Neural crest cell (in vitro differentiated cells): ENCODE results near the gene IKZF2. TPM values are rescaled to one million over a fixed set of nuclear protein-coding genes. Genes with fewer than 3 reads are reported as not detected.

ENCODE experiments used
- DNase-seq: peaks from one replicate; pipeline ENCODE4 v3.0.0; 2021; ENCODE audit warnings: low read depth, mixed read lengths, low spot score
- H3K27ac Mint-ChIP-seq: one replicate; pipeline ENCODE4 v1.8.0; 2021; ENCODE audit warnings: mild to moderate bottlenecking, mixed read lengths; ENCODE audit not compliant: unreplicated experiment
- H3K27me3 Mint-ChIP-seq: 2 replicates; pipeline ENCODE4 v1.8.0; 2021; ENCODE audit warnings: low read depth, mild to moderate bottlenecking, mixed read lengths
- H3K36me3 Mint-ChIP-seq: 2 replicates; pipeline ENCODE4 v1.8.0; 2021; ENCODE audit warnings: low read depth, mild to moderate bottlenecking, mixed read lengths
- H3K4me1 Mint-ChIP-seq: 2 replicates; pipeline ENCODE4 v1.8.0; 2021; ENCODE audit warnings: mixed read lengths
- H3K4me3 Mint-ChIP-seq: one replicate; pipeline ENCODE4 v1.8.0; 2021; ENCODE audit warnings: mild to moderate bottlenecking, mixed read lengths
- H3K9me3 Mint-ChIP-seq: 2 replicates; pipeline ENCODE4 v1.8.0; 2021; ENCODE audit warnings: mixed read lengths
- total RNA-seq: library from RNA; stranded (reverse); gene quantifications from 2 replicates; pipeline ENCODE4 v1.2.1, GENCODE V29; 2021
- TF ChIP-seq, protein P1 (sequence below): fragments of 200-600 bp; sonication (generic); conservative IDR thresholded peaks from 2 replicates; pipeline ENCODE4 v1.5.0; 2021; ENCODE audit warnings: antibody characterized with exemption, mild to moderate bottlenecking

The IKZF2 gene
- total RNA-seq, 1 donor from 2014 or later: 7.3 TPM

DNA sequence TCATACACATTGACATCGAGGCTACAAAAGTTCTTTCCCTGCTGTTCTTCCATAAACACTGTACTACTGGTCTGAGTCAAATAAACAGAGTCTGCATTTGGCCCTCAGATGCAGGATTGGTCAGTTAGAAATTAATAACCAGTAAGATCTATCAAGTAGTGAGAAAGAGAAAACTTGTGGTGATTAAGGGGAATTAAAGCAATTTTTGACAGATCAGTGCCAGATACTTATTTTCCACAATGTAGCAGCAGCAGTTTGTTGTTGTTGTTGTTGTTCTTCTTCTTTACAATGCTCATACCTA, 85.0 kb downstream of the IKZF2 start:
- no peak overlapping the region for H3K4me3 Mint-ChIP-seq
- H3K36me3 Mint-ChIP-seq: no peaks in the 10 kb centered on the region
- H3K27ac Mint-ChIP-seq: peak overlapping the region; percentile 23
- H3K4me1 Mint-ChIP-seq: peaks cover 8% of the 10 kb centered on the region
- no peaks in the 10 kb centered on the region for H3K9me3 Mint-ChIP-seq
- no peak for DNase-seq
- TF ChIP-seq, protein P1, sequence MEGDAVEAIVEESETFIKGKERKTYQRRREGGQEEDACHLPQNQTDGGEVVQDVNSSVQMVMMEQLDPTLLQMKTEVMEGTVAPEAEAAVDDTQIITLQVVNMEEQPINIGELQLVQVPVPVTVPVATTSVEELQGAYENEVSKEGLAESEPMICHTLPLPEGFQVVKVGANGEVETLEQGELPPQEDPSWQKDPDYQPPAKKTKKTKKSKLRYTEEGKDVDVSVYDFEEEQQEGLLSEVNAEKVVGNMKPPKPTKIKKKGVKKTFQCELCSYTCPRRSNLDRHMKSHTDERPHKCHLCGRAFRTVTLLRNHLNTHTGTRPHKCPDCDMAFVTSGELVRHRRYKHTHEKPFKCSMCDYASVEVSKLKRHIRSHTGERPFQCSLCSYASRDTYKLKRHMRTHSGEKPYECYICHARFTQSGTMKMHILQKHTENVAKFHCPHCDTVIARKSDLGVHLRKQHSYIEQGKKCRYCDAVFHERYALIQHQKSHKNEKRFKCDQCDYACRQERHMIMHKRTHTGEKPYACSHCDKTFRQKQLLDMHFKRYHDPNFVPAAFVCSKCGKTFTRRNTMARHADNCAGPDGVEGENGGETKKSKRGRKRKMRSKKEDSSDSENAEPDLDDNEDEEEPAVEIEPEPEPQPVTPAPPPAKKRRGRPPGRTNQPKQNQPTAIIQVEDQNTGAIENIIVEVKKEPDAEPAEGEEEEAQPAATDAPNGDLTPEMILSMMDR: no peak
- peaks cover 2% of the 10 kb centered on the region for H3K27me3 Mint-ChIP-seq

DNA sequence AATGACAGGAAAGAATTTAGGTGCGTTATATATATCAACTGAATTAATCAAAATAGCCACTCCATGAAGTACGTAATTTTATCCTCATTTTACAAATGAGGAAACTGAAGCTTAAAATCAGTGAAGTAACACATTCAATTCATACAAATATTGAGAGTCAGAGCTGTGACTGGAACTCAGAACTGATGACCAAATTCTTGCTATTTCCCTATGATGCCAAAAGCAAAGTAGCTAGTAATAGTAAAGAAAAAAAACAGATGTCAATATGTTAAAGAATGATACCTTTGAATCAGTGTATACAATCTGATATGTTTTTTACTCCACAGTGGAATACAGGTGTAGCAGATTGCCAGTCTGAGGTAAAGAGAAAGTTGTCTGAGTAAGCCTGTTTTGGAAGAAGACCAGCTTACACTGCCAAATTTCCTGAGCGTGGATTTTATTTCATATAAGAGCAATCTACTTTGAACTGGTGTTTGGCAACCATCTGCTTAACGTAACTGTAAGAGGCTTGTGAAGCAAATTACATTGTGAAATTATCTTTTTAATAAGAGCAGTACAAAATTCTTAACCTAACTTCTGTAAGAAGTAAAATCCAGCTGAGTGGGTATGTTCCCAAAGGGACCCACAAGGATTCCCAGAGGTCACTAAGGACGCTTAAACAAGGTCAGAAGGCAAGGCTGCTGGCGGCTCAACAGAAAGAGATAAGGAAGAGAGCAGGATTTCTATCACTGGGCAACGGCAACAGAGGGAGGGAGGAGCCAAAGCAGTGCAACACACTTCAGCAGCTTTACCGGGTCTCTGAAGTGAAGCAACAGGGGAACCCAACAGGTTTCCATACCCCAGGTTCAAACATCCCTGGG, 85.6 kb downstream of the IKZF2 start:
- H3K4me1 Mint-ChIP-seq: peaks cover 8% of the 10 kb centered on the region
- H3K36me3 Mint-ChIP-seq: no peaks in the 10 kb centered on the region
- no peak overlapping the region for H3K4me3 Mint-ChIP-seq
- DNase-seq: peak; percentile 3
- TF ChIP-seq, protein P1: no peak
- H3K27ac Mint-ChIP-seq: peak overlapping the region; percentile 23
- peaks cover 2% of the 10 kb centered on the region for H3K27me3 Mint-ChIP-seq
- no peaks in the 10 kb centered on the region for H3K9me3 Mint-ChIP-seq

DNA sequence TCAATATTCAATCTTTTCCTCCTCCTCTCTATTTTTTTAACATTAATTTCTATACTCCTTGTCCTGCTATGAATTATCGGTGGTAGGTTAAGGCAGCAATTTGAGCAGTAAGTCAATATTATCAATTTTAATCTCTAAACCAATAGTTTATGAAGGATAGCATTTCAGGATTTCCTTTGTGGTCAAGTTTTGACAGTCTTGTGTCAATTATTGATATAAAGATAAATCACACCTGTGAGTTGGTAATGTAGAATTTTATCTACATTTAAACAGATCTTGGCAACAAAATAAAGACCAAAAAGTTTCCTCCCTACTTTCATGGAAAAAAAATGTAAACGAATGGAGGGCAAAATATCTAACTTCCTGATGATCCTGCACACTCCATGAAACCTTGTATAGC, 87.3 kb downstream of the IKZF2 start:
- no peaks in the 10 kb centered on the region for H3K27me3 Mint-ChIP-seq
- no peaks in the 10 kb centered on the region for H3K36me3 Mint-ChIP-seq
- peaks cover 8% of the 10 kb centered on the region for H3K4me1 Mint-ChIP-seq
- DNase-seq: no peak
- H3K27ac Mint-ChIP-seq: no peak overlapping the region
- no peaks in the 10 kb centered on the region for H3K9me3 Mint-ChIP-seq
- TF ChIP-seq, protein P1: no peak
- no peak overlapping the region for H3K4me3 Mint-ChIP-seq

DNA sequence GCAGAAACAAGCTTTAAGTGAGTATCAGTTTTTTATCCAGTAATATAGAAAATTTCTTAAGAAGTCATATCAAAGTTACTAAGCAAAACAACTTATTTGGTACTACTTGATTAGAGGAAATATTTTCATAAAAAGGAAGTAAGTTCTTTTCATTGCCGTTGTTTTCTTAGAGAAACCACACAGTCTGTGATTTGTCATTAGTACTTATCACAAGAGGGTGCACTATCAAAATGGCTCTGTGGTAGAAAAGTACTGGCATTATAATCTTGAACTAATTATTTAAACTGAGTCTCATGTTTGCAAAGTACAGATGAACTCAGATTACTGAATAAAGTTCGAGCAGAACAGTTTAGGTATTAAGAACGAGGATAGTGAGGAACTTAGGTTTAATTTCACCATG, 93.4 kb downstream of the IKZF2 start:
- no peak overlapping the region for H3K27ac Mint-ChIP-seq
- TF ChIP-seq, protein P1: no peak
- no peaks in the 10 kb centered on the region for H3K4me1 Mint-ChIP-seq
- DNase-seq: no peak
- no peaks in the 10 kb centered on the region for H3K36me3 Mint-ChIP-seq
- H3K27me3 Mint-ChIP-seq: no peaks in the 10 kb centered on the region
- no peak overlapping the region for H3K4me3 Mint-ChIP-seq
- H3K9me3 Mint-ChIP-seq: no peaks in the 10 kb centered on the region

DNA sequence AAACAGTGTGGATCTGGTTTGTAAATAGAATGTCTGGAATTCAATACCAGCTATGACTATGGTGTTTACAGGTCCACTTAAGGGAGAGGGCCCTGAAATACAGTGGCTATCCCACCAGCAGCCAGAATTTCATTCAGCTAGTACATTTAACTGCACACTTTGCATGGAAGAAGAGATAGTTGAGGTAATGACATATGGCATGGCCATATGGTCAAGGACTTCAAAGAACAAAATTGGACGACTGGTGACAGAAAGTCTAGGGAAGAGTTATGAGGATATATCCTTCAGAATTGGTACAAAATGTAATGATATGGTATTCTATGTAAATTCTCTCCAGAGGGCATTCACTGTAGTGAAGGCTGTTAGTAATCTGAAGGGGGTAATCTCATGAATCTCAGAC, 105.0 kb downstream of the IKZF2 start:
- H3K4me3 Mint-ChIP-seq: no peak overlapping the region
- H3K9me3 Mint-ChIP-seq: peaks cover 9% of the 10 kb centered on the region
- H3K4me1 Mint-ChIP-seq: no peaks in the 10 kb centered on the region
- no peak for DNase-seq
- TF ChIP-seq, protein P1: no peak
- H3K36me3 Mint-ChIP-seq: peaks cover 11% of the 10 kb centered on the region
- H3K27ac Mint-ChIP-seq: no peak overlapping the region
- H3K27me3 Mint-ChIP-seq: no peaks in the 10 kb centered on the region
